HEK293 (cell line): ENCODE results near the gene SLC8A1.

Experiments used
- CTCF ChIA-PET: fragments of 350-600 bp; formaldehyde crosslinking; extraction: SDS; loops from one replicate; lab custom pipeline; 2021; ENCODE audit warnings: antibody characterized with exemption; lab: Yijun Ruan, JAX
- POLR2A ChIA-PET: fragments of 300-600 bp; formaldehyde crosslinking; extraction: SDS; loops from one replicate; lab custom pipeline; 2020; ENCODE audit warnings: antibody characterized with exemption, inconsistent platforms; lab: Yijun Ruan, JAX
- H3K27ac ChIP-seq: fragments of 200-500 bp; sonication (Bioruptor generic); 2 replicates; pipeline ENCODE4 v1.5.1; 2014; ENCODE audit warnings: low read depth, low read length, control low read depth, inconsistent platforms; ENCODE audit errors: extremely low read depth
- H3K36me3 ChIP-seq, 2 experiments: fragments of 200-500 bp in 1 of 2; sonication (Bioruptor generic) in 1 of 2; 1 replicate in 1 of 2; 2 replicates in 1 of 2; pipeline ENCODE4 v1.5.1; 2014 to 2017; ENCODE audit warnings: inconsistent platforms in 2 of 2, low read length in 2 of 2; ENCODE audit not compliant: control insufficient read depth in 2 of 2, insufficient read depth in 1 of 2
- H3K4me1 ChIP-seq: fragments of 200-500 bp; sonication (Bioruptor generic); 2 replicates; pipeline ENCODE4 v1.5.1; 2014; ENCODE audit warnings: mild to moderate bottlenecking, low read length, inconsistent platforms; ENCODE audit not compliant: control insufficient read depth, insufficient read depth
- H3K4me3 ChIP-seq: 2 replicates; pipeline ENCODE4 v1.5.1; 2011; ENCODE audit warnings: low read depth, mild to moderate bottlenecking, control low read depth, low read length, moderate library complexity
- H3K9me3 ChIP-seq: fragments of 200-500 bp; sonication (Bioruptor generic); 2 replicates; pipeline ENCODE4 v1.5.1; 2014; ENCODE audit warnings: low read depth, low read length, inconsistent platforms; ENCODE audit not compliant: control insufficient read depth, insufficient read depth
- GLI2 ChIP-seq: fragments of 450-650 bp; formaldehyde crosslinking; IDR thresholded peaks from 2 replicates; pipeline ENCODE4; 2017; ENCODE audit warnings: missing biosample characterization, missing genetic modification characterization, low read depth, borderline replicate concordance
- GLIS1 ChIP-seq: fragments of 450-650 bp; formaldehyde crosslinking; IDR thresholded peaks from 2 replicates; pipeline ENCODE4 v1.5.1; 2016; ENCODE audit warnings: missing biosample characterization, missing genetic modification characterization
- HOXA7 ChIP-seq: sonication (generic); formaldehyde crosslinking; IDR thresholded peaks from 2 replicates; pipeline ENCODE4 v1.8.1; 2022; ENCODE audit warnings: missing genetic modification reagents, borderline replicate concordance
- REPIN1 ChIP-seq: fragments of 450-650 bp; formaldehyde crosslinking; IDR thresholded peaks from 2 replicates; pipeline ENCODE4 v1.5.1; 2017; ENCODE audit warnings: missing biosample characterization, missing genetic modification characterization, low read depth
- SCRT1 ChIP-seq: fragments of 450-650 bp; formaldehyde crosslinking; IDR thresholded peaks from 2 replicates; pipeline ENCODE4 v1.5.1; 2016; ENCODE audit warnings: missing biosample characterization, missing genetic modification characterization, borderline replicate concordance
- TCF7L2 ChIP-seq: IDR thresholded peaks from 2 replicates; pipeline ENCODE4 v1.6.1; 2011; ENCODE audit warnings: low read depth, mild to moderate bottlenecking, inconsistent platforms, low read length, moderate library complexity, borderline replicate concordance
- TSHZ1 ChIP-seq: fragments of 450-650 bp; formaldehyde crosslinking; IDR thresholded peaks from 2 replicates; pipeline ENCODE4 v1.5.1; 2016; ENCODE audit warnings: missing biosample characterization, missing genetic modification characterization, borderline replicate concordance
- YY2 ChIP-seq: fragments of 450-650 bp; formaldehyde crosslinking; IDR thresholded peaks from 2 replicates; pipeline ENCODE4 v1.5.1; 2016; ENCODE audit warnings: missing biosample characterization, missing genetic modification characterization
- ZBTB1 ChIP-seq: fragments of 450-650 bp; formaldehyde crosslinking; IDR thresholded peaks from 2 replicates; pipeline ENCODE4 v1.5.1; 2016; ENCODE audit warnings: missing biosample characterization, missing genetic modification characterization
- ZFP69B ChIP-seq: fragments of 450-650 bp; formaldehyde crosslinking; IDR thresholded peaks from 2 replicates; pipeline ENCODE4 v1.5.1; 2016; ENCODE audit warnings: missing biosample characterization, missing genetic modification characterization
- ZNF132 ChIP-seq: fragments of 450-650 bp; formaldehyde crosslinking; IDR thresholded peaks from 2 replicates; pipeline ENCODE4 v1.5.1; 2017; ENCODE audit warnings: missing biosample characterization, missing genetic modification characterization, borderline replicate concordance
- ZNF140 ChIP-seq: fragments of 450-650 bp; formaldehyde crosslinking; IDR thresholded peaks from 2 replicates; pipeline ENCODE4 v1.5.1; 2016; ENCODE audit warnings: missing biosample characterization, missing genetic modification characterization
- ZNF146 ChIP-seq: fragments of 450-650 bp; formaldehyde crosslinking; IDR thresholded peaks from 2 replicates; pipeline ENCODE4 v1.5.1; 2016; ENCODE audit warnings: missing biosample characterization, missing genetic modification characterization
- ZNF169 ChIP-seq: fragments of 450-650 bp; formaldehyde crosslinking; IDR thresholded peaks from 2 replicates; pipeline ENCODE4 v1.5.1; 2016; ENCODE audit warnings: missing biosample characterization, missing genetic modification characterization
- ZNF211 ChIP-seq: fragments of 450-650 bp; formaldehyde crosslinking; IDR thresholded peaks from 2 replicates; pipeline ENCODE4 v1.5.1; 2016; ENCODE audit warnings: low read depth, missing biosample characterization, missing genetic modification characterization
- ZNF214 ChIP-seq: fragments of 450-650 bp; formaldehyde crosslinking; IDR thresholded peaks from 2 replicates; pipeline ENCODE4 v1.5.1; 2017; ENCODE audit warnings: missing biosample characterization, mild to moderate bottlenecking, missing genetic modification characterization, borderline replicate concordance
- ZNF221 ChIP-seq: fragments of 450-650 bp; formaldehyde crosslinking; IDR thresholded peaks from 2 replicates; pipeline ENCODE4 v1.5.1; 2017; ENCODE audit warnings: missing biosample characterization, missing genetic modification characterization, borderline replicate concordance
- ZNF23 ChIP-seq: fragments of 450-650 bp; formaldehyde crosslinking; IDR thresholded peaks from 2 replicates; pipeline ENCODE4 v1.5.1; 2016; ENCODE audit warnings: missing biosample characterization, missing genetic modification characterization, borderline replicate concordance
- ZNF248 ChIP-seq: fragments of 450-650 bp; formaldehyde crosslinking; IDR thresholded peaks from 2 replicates; pipeline ENCODE4 v1.5.1; 2017; ENCODE audit warnings: missing biosample characterization, missing genetic modification characterization
- ZNF335 ChIP-seq: fragments of 450-650 bp; formaldehyde crosslinking; conservative IDR thresholded peaks from 2 replicates; pipeline ENCODE4 v1.5.1; 2016; ENCODE audit warnings: missing biosample characterization, missing genetic modification characterization
- ZNF341 ChIP-seq: fragments of 450-650 bp; formaldehyde crosslinking; IDR thresholded peaks from 2 replicates; pipeline ENCODE4; 2016; ENCODE audit warnings: low read depth, missing biosample characterization, missing genetic modification characterization
- ZNF398 ChIP-seq: fragments of 450-650 bp; formaldehyde crosslinking; IDR thresholded peaks from 2 replicates; pipeline ENCODE4 v1.5.1; 2017; ENCODE audit warnings: missing biosample characterization, missing genetic modification characterization
- ZNF404 ChIP-seq: fragments of 450-650 bp; formaldehyde crosslinking; IDR thresholded peaks from 2 replicates; pipeline ENCODE4 v1.5.1; 2017; ENCODE audit warnings: missing biosample characterization, missing genetic modification characterization
- ZNF585B ChIP-seq: fragments of 450-650 bp; formaldehyde crosslinking; IDR thresholded peaks from 2 replicates; pipeline ENCODE4 v1.5.1; 2016; ENCODE audit warnings: missing biosample characterization, missing genetic modification characterization
- ZNF623 ChIP-seq: fragments of 450-650 bp; formaldehyde crosslinking; IDR thresholded peaks from 2 replicates; pipeline ENCODE4 v1.5.1; 2016; ENCODE audit warnings: missing biosample characterization, missing genetic modification characterization
- ZNF692 ChIP-seq: fragments of 450-650 bp; formaldehyde crosslinking; IDR thresholded peaks from 2 replicates; pipeline ENCODE4 v1.5.1; 2016; ENCODE audit warnings: missing biosample characterization, missing genetic modification characterization
- ZNF768 ChIP-seq: fragments of 450-650 bp; formaldehyde crosslinking; IDR thresholded peaks from 2 replicates; pipeline ENCODE4 v1.5.1; 2018; ENCODE audit warnings: missing biosample characterization, mild to moderate bottlenecking, missing genetic modification characterization

Gene SLC8A1

GRCh38 chr2:40287195-40287594 lies 164.7 kb downstream of the SLC8A1 start:
- Histone ChIP-seq H3K36me3 (no peaks in the 10 kb centered on the region), H3K4me3 (no peak overlapping the region), H3K27ac (no peak overlapping the region), H3K9me3 (no peaks in the 10 kb centered on the region), H3K4me1 (no peaks in the 10 kb centered on the region)
- TF ChIP-seq ZNF214 (tag by site-specific recombination), result no peak
- no peak for TF ChIP-seq TCF7L2
- TF ChIP-seq ZNF623 (tag by site-specific recombination), result no peak
- TF ChIP-seq ZNF398 (tag by site-specific recombination), result no peak
- TF ChIP-seq ZFP69B, result no peak
- no peak for TF ChIP-seq ZNF585B (tag by site-specific recombination)
- no peak for TF ChIP-seq ZNF146 (tag by site-specific recombination)
- no peak for TF ChIP-seq ZNF335 (tag by site-specific recombination)
- no peak for TF ChIP-seq ZNF169 (tag by site-specific recombination)
- no peak for TF ChIP-seq SCRT1 (tag by site-specific recombination)
- no peak for TF ChIP-seq GLI2
- TF ChIP-seq ZNF221 (tag by site-specific recombination), result no peak
- ChIA-PET CTCF (interaction anchor here (1.4 kb wide), 1 partner anchor 42 kb away, joined by 5 read pairs; no protein-coding TSS in a partner anchor), POLR2A (no interaction called here)

- no peak for TF ChIP-seq GLIS1 (tag by site-specific recombination)
- TF ChIP-seq ZNF341 (tag by site-specific recombination), result no peak
- no peak for TF ChIP-seq ZNF23 (tag by site-specific recombination)
- TF ChIP-seq TSHZ1 (tag by site-specific recombination), result no peak
- no peak for TF ChIP-seq ZBTB1 (tag by site-specific recombination)
- TF ChIP-seq ZNF140 (tag by site-specific recombination), result no peak
- no peak for TF ChIP-seq YY2 (tag by site-specific recombination)
- no peak for TF ChIP-seq REPIN1 (tag by site-specific recombination)
- TF ChIP-seq ZNF768 (tag by site-specific recombination), result no peak
- TF ChIP-seq ZNF132, result no peak
- no peak for TF ChIP-seq ZNF211 (tag by site-specific recombination)
- no peak for TF ChIP-seq HOXA7 (CRISPR knock-in tag)
- no peak for TF ChIP-seq ZFP69B
- TF ChIP-seq ZNF248 (tag by site-specific recombination), result no peak
- no peak for TF ChIP-seq ZNF404 (tag by site-specific recombination)
- no peak for TF ChIP-seq ZNF692 (tag by site-specific recombination)
- no peak overlapping the region for H3K27ac ChIP-seq
- ChIA-PET CTCF (interaction anchor here (1.4 kb wide), 1 partner anchor 42 kb away, joined by 5 read pairs; no protein-coding TSS in a partner anchor), POLR2A (no interaction called here)
- no peaks in the 10 kb centered on the region for H3K9me3 ChIP-seq
- no peak overlapping the region for H3K4me3 ChIP-seq
- H3K4me1 ChIP-seq, result no peaks in the 10 kb centered on the region
- H3K36me3 ChIP-seq, result no peaks in the 10 kb centered on the region
Observed at GRCh38 chr2:40286721-40287120, 165.2 kb downstream of the SLC8A1 start.
